Measurements from ENCODE around the gene MAST1. TPM values are rescaled to one million over a fixed set of nuclear protein-coding genes. Genes with fewer than 3 reads are reported as not detected.
A peak's percentile ranks its signal among the peaks of the same experiment; 100 is the strongest.

The MAST1 gene
- total RNA-seq, 1 experiment from 2014 or later: 11.2 TPM

DNA sequence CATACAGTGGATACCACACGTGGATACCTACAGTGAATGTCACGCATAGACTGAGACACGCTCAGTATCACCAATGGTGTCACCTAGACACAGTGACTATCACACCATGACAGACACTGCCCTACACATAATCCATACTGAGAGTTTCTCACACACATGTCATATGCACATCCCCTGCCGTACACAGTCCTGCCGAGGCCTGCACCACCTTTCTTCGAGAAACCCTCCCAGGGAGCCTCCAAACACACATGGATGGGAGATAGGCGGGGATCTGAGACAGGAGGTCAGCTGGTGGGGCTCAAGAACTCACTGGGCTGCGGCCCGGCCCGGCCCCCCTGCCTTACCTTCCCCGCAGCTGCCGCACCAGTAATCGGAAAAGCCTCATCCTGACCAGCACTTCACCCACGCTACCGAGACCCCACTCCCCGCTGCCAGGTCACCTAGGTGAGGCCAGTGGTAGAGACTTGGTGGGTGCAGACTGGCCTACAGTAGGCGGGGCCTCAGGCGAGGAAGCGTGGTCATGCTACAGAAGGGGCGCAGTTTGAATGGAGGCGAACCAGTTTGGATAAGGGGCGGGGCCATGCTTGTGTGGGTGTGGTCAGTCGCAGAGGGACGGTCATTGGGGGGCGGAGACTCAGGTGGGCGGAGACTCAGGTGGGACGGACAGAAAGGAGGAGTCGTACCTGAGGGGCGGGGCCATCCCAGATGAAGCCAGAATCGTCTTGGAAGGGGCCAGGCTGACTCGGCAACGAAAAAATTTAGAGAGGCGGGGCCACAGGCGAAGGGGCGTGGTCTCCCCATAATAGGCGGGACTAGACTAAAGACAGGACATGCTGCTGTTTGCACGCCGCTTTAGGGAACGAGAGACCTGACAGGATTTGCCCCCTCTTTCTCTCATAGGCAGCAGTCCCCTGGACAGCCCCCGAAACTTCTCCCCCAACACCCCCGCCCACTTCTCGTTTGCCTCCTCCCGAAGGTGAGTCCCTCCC, 2.1 kb downstream of the MAST1 start:
- ChIA-PET CTCF (no interaction called here), POLR2A (ENCODE audit: unreplicated experiment) (no interaction called here)
- intact Hi-C loops (cut with micrococcal nuclease): no loop called here
- peak; percentile 30 for ATAC-seq
- no peak for TF ChIP-seq EZH2 (IDR thresholded peaks at IDR 0.05; ENCODE audit: low read length, unreplicated experiment)
- no peak for TF ChIP-seq EZH2phosphoT487 (IDR thresholded peaks at IDR 0.05; ENCODE audit: borderline replicate concordance, low read length)
- TF ChIP-seq, protein P1, sequence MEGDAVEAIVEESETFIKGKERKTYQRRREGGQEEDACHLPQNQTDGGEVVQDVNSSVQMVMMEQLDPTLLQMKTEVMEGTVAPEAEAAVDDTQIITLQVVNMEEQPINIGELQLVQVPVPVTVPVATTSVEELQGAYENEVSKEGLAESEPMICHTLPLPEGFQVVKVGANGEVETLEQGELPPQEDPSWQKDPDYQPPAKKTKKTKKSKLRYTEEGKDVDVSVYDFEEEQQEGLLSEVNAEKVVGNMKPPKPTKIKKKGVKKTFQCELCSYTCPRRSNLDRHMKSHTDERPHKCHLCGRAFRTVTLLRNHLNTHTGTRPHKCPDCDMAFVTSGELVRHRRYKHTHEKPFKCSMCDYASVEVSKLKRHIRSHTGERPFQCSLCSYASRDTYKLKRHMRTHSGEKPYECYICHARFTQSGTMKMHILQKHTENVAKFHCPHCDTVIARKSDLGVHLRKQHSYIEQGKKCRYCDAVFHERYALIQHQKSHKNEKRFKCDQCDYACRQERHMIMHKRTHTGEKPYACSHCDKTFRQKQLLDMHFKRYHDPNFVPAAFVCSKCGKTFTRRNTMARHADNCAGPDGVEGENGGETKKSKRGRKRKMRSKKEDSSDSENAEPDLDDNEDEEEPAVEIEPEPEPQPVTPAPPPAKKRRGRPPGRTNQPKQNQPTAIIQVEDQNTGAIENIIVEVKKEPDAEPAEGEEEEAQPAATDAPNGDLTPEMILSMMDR (conservative IDR thresholded peaks at IDR 0.05; ENCODE audit: low read depth, low read length): no peak
- Histone ChIP-seq H3K79me2 (ENCODE audit: low read length) (peaks cover 4% of the 10 kb centered on the region), H3K9me3 (ENCODE audit: low read length) (no peaks in the 10 kb centered on the region), H3K9me2 (replicated peaks; ENCODE audit: low read length) (no peaks in the 10 kb centered on the region), H3K4me2 (ENCODE audit: low read length) (no peak overlapping the region), H3K36me3 (ENCODE audit: low read depth, low read length) (no peaks in the 10 kb centered on the region), H3K27ac (ENCODE audit: low read length) (no peak overlapping the region), H3K4me1 (ENCODE audit: insufficient read depth, low read length) (peaks cover 23% of the 10 kb centered on the region), H4K20me1 (ENCODE audit: low read length) (0 out of 2 replicates have a peak, but pooled peaks cover 4% of the 10 kb centered on the region), H3K4me3 (ENCODE audit: low read length) (no peak overlapping the region), H3K9ac (ENCODE audit: low read length) (no peak overlapping the region), H3F3A (ENCODE audit: low read length, unreplicated experiment) (peaks cover 13% of the 10 kb centered on the region), H2AFZ (ENCODE audit: low read length) (no peak overlapping the region), H3K27me3 (ENCODE audit: low read length) (no peaks in the 10 kb centered on the region)
- BruUV-seq (replicated peaks): no TSS peak
- DNase-seq: peak; percentile 93

DNA sequence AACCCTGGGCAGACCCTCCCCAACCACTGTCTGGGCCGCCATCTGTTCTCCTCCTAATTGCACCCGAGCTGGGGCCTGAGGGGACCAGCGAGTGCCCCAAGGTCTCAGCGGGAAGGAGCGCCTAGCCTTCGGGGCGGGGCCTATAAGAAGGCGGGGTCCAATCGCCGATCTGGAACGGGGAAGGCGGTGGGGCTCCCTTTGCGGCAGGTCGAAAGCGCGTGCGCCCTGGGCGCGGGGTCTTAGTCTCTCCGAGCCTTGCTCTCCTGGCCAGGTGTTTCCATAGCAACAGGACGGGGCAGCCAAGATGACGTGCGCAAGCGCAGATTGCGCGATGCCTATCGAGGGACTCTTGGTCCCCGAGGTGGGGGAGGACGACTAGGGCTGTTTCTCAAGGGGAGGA, 2.8 kb downstream of the MAST1 start:
- Histone ChIP-seq H4K20me1 (ENCODE audit: low read length) (0 out of 2 replicates have a peak, but pooled peaks cover 4% of the 10 kb centered on the region), H3K4me2 (ENCODE audit: low read length) (no peak overlapping the region), H3K36me3 (ENCODE audit: low read depth, low read length) (no peaks in the 10 kb centered on the region), H3F3A (ENCODE audit: low read length, unreplicated experiment) (peaks cover 13% of the 10 kb centered on the region), H3K9ac (ENCODE audit: low read length) (no peak overlapping the region), H3K27ac (ENCODE audit: low read length) (no peak overlapping the region), H3K9me3 (ENCODE audit: low read length) (no peaks in the 10 kb centered on the region), H3K9me2 (replicated peaks; ENCODE audit: low read length) (no peaks in the 10 kb centered on the region), H3K4me3 (ENCODE audit: low read length) (no peak overlapping the region), H3K27me3 (ENCODE audit: low read length) (no peaks in the 10 kb centered on the region), H3K79me2 (ENCODE audit: low read length) (peaks cover 4% of the 10 kb centered on the region), H3K4me1 (ENCODE audit: insufficient read depth, low read length) (peaks cover 23% of the 10 kb centered on the region), H2AFZ (ENCODE audit: low read length) (no peak overlapping the region)
- TF ChIP-seq EZH2 (IDR thresholded peaks at IDR 0.05; ENCODE audit: low read length, unreplicated experiment) (no peak), EZH2phosphoT487 (IDR thresholded peaks at IDR 0.05; ENCODE audit: borderline replicate concordance, low read length) (no peak)
- TF ChIP-seq, protein P1 (conservative IDR thresholded peaks at IDR 0.05; ENCODE audit: low read depth, low read length): no peak
- BruUV-seq (replicated peaks): no TSS peak
- CTCF ChIA-PET: no interaction called here
- DNase-seq (no peak), ATAC-seq (no peak)
- POLR2A ChIA-PET (ENCODE audit: unreplicated experiment): no interaction called here
- intact Hi-C loops (cut with micrococcal nuclease): no loop called here

DNA sequence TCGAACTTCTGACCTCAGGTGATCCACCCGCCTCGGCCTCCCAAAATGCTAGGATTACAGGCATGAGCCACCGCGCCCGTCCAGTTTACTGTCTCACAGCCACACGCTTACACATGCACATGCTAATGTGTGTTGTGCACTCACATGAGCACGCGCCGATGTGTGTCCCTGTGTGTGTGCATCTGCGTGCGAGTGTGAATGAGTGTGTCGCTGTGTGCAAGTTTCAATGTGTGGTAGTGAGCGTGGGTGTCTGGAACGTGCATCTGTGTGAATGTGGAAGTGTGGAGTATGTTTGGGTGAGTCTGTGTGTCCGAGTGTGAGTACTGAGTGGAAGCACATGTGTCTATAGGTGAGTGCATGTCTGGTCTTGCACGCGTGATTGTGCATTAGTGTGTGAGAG, 4.2 kb downstream of the MAST1 start:
- CTCF ChIA-PET: no interaction called here
- no peaks in the 10 kb centered on the region for H3K27me3 ChIP-seq (ENCODE audit: low read length)
- TF ChIP-seq, protein P1 (conservative IDR thresholded peaks at IDR 0.05; ENCODE audit: low read depth, low read length): no peak
- TF ChIP-seq EZH2 (IDR thresholded peaks at IDR 0.05; ENCODE audit: low read length, unreplicated experiment): no peak
- no peak for TF ChIP-seq EZH2phosphoT487 (IDR thresholded peaks at IDR 0.05; ENCODE audit: borderline replicate concordance, low read length)

More for the DNA sequence above, 4.2 kb downstream of the MAST1 start:
- no peaks in the 10 kb centered on the region for H3K9me3 ChIP-seq (ENCODE audit: low read length)
- H3K9ac ChIP-seq (ENCODE audit: low read length): no peak overlapping the region
- no peaks in the 10 kb centered on the region for H3K36me3 ChIP-seq (ENCODE audit: low read depth, low read length)
- H3K4me2 ChIP-seq (ENCODE audit: low read length): no peak overlapping the region
- H3K27ac ChIP-seq (ENCODE audit: low read length): no peak overlapping the region
- no peaks in the 10 kb centered on the region for H3K9me2 ChIP-seq (replicated peaks; ENCODE audit: low read length)
- no peak overlapping the region for H3K4me3 ChIP-seq (ENCODE audit: low read length)
- no peak overlapping the region for H2AFZ ChIP-seq (ENCODE audit: low read length)
- ATAC-seq (no peak), DNase-seq (no peak)
- peaks cover 24% of the 10 kb centered on the region for H3K4me1 ChIP-seq (ENCODE audit: insufficient read depth, low read length)
- peaks cover 9% of the 10 kb centered on the region for H3F3A ChIP-seq (ENCODE audit: low read length, unreplicated experiment)
- POLR2A ChIA-PET (ENCODE audit: unreplicated experiment): no interaction called here
- H3K79me2 ChIP-seq (ENCODE audit: low read length): peaks cover 4% of the 10 kb centered on the region
- H4K20me1 ChIP-seq (ENCODE audit: low read length): 0 out of 2 replicates have a peak, but pooled peaks cover 4% of the 10 kb centered on the region
- no TSS peak for BruUV-seq (replicated peaks)
- intact Hi-C loops (cut with micrococcal nuclease): no loop called here

Measured in PC-3 (cell line).